Suprapubic skin (tissue), 4 donors: ENCODE data around the gene DNAH8.

Experiments used
- EP300 ChIP-seq: sonication (generic); formaldehyde crosslinking; IDR thresholded peaks from one replicate; pipeline ENCODE4 v1.6.1; 2017; ENCODE audit warnings: antibody characterized with exemption
- POLR2A ChIP-seq, 2 donors: fragments of 450-650 bp; IDR thresholded peaks; one replicate each; pipeline ENCODE4 v1.6.1; 2017; ENCODE audit warnings: antibody characterized with exemption in 2 of 2, mild to moderate bottlenecking in 2 of 2, moderate library complexity in 2 of 2
- POLR2AphosphoS5 ChIP-seq, 3 donors: sonication (generic); formaldehyde crosslinking; IDR thresholded peaks; one replicate each; pipeline ENCODE4 v1.6.1; 2017; ENCODE audit warnings: antibody characterized with exemption in 3 of 3
- TF ChIP-seq, protein P1 (sequence below), 2 donors: fragments of 200-600 bp in 1 of 2; fragments of 450-650 bp in 1 of 2; sonication (generic) in 1 of 2; IDR thresholded peaks; one replicate each; pipeline ENCODE4 v1.5.1; 2016 to 2019; ENCODE audit warnings: antibody characterized with exemption in 2 of 2, mild to moderate bottlenecking in 1 of 2, moderate library complexity in 1 of 2

DNA sequence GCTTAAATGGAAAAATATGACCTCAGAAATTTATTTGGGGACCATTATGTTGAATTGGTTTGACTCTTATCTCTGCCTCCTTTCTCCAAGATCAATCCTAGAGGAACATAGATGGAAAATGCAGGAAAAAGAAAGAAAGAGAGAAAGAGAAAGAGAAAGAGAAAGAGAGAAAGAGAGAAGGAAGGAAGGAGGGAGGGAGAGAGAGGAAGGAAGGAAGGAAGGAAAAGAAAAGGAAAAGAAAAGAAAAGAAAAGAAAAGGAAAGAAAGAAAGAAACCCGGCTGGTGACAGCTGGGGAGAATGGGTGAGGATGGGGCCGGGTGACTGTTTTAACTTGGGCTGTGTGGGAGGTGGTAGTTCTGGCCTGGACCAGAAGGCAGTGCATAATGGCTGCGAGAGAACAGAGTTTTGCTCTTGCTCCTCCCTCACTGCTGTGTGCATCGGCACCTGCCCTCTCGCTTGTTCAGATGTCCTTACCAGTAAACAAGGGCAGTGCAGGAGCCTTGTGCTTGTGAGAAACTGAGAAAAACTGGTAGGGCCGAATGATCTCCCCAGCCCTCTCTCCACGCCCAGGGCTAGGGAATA, 36.8 kb upstream of the DNAH8 start:
- TF ChIP-seq, protein P1, sequence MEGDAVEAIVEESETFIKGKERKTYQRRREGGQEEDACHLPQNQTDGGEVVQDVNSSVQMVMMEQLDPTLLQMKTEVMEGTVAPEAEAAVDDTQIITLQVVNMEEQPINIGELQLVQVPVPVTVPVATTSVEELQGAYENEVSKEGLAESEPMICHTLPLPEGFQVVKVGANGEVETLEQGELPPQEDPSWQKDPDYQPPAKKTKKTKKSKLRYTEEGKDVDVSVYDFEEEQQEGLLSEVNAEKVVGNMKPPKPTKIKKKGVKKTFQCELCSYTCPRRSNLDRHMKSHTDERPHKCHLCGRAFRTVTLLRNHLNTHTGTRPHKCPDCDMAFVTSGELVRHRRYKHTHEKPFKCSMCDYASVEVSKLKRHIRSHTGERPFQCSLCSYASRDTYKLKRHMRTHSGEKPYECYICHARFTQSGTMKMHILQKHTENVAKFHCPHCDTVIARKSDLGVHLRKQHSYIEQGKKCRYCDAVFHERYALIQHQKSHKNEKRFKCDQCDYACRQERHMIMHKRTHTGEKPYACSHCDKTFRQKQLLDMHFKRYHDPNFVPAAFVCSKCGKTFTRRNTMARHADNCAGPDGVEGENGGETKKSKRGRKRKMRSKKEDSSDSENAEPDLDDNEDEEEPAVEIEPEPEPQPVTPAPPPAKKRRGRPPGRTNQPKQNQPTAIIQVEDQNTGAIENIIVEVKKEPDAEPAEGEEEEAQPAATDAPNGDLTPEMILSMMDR (IDR thresholded peaks at IDR 0.05) = no peak
- no peak for TF ChIP-seq POLR2A (IDR thresholded peaks at IDR 0.05)
- no peak for TF ChIP-seq POLR2AphosphoS5 (IDR thresholded peaks at IDR 0.05)
- TF ChIP-seq EP300 = no peak
